Measurements from ENCODE around the gene DIS3L2.

- no peak for TF ChIP-seq CTCF (IDR thresholded peaks at IDR 0.05)
- no peak for TF ChIP-seq POLR2A (IDR thresholded peaks at IDR 0.05)
- TF ChIP-seq POLR2AphosphoS5 (IDR thresholded peaks at IDR 0.05; ENCODE audit: insufficient read depth in 1 of 2, low read depth in 1 of 2) = no peak
Observed at GRCh38 chr2:232342635-232343565, 381.4 kb downstream of the DIS3L2 start.
